Transverse colon (tissue), 4 donors: Measurements from ENCODE around the gene FKRP. TPM values are rescaled to one million over a fixed set of nuclear protein-coding genes. Genes with fewer than 3 reads are reported as not detected.

Experiments
- DNase-seq: peaks from one replicate; pipeline ENCODE4 v3.0.0-alpha.2; 2019
- H3K27ac ChIP-seq, 4 donors: fragments of 200-600 bp; sonication (generic); 2 replicates each; pipeline ENCODE4 v1.5.1; 2016 to 2018; ENCODE audit warnings: inconsistent platforms in 4 of 4
- H3K27me3 ChIP-seq: fragments of 200-600 bp; sonication (generic); 2 replicates; pipeline ENCODE4 v1.5.1; 2017; ENCODE audit warnings: inconsistent platforms
- H3K36me3 ChIP-seq, 4 donors: fragments of 200-600 bp; sonication (generic); 2 replicates each; pipeline ENCODE4 v1.5.1; 2017 to 2019; ENCODE audit warnings: inconsistent platforms in 4 of 4
- H3K4me1 ChIP-seq, 4 donors: fragments of 200-600 bp; sonication (generic); 2 replicates each; pipeline ENCODE4 v1.5.1; 2017 to 2020; ENCODE audit warnings: inconsistent platforms in 4 of 4
- H3K4me3 ChIP-seq, 4 donors: fragments of 200-600 bp; sonication (generic); 1 replicate in 1 of 4; 2 replicates in 3 of 4; pipeline versions ENCODE4 v1.5.1 to v1.6.1; 2017 to 2019; ENCODE audit warnings: inconsistent platforms in 4 of 4
- H3K9me3 ChIP-seq, 2 donors: fragments of 200-600 bp; sonication (generic); 2 replicates each; pipeline ENCODE4 v1.5.1; 2017 to 2019; ENCODE audit warnings: inconsistent platforms in 2 of 2
- EP300 ChIP-seq: sonication (generic); formaldehyde crosslinking; IDR thresholded peaks from one replicate; pipeline ENCODE4 v1.6.1; 2017; ENCODE audit warnings: antibody characterized with exemption, low read depth
- POLR2A ChIP-seq: fragments of 450-650 bp; IDR thresholded peaks from one replicate; pipeline ENCODE4 v1.6.1; 2016; ENCODE audit warnings: antibody characterized with exemption, mild to moderate bottlenecking, moderate library complexity
- POLR2AphosphoS5 ChIP-seq, 3 donors: sonication (generic); formaldehyde crosslinking; IDR thresholded peaks; one replicate each; pipeline ENCODE4 v1.6.1; 2016; ENCODE audit warnings: antibody characterized with exemption in 3 of 3
- WGBS, 2 donors: methylation state at CpG; one replicate each; pipeline ENCODE4 v1.1.5; 2018; ENCODE audit warnings: low coverage in 1 of 2; 5-methylcytosine and 5-hydroxymethylcytosine counted together
- in situ Hi-C, 4 donors: fragments of 200-750 bp; cut with MboI; loops; one replicate each; pipeline versions ENCODE4 v1.15.0 to v1.15.1; 2017; ENCODE audit warnings: low sequenced_read_pairs in 3 of 4, low pct_ligation_motif_present in 1 of 4, low pct_unique_long_range_greater_than_20kb in 1 of 4
- intact Hi-C: fragments of 100-400 bp; cut with DNase I; formaldehyde crosslinking; loops from one replicate; pipeline ENCODE4 v1.15.1; 2023; ENCODE audit warnings: low total_unique reads
- total RNA-seq, 4 donors: library from RNA; depleted of rRNA; stranded (reverse); fragments of >200 nt; gene quantifications; one replicate each; pipeline ENCODE4 v1.1.0, GENCODE V29; 2016
- TF ChIP-seq, protein P1 (sequence below), 5 experiments: fragments of 200-600 bp in 3 of 5; fragments of 450-650 bp in 2 of 5; sonication (generic) in 3 of 5; IDR thresholded peaks; 1 replicate in 2 of 5; 2 replicates in 3 of 5; pipeline ENCODE4 v1.5.1; 2016 to 2017; ENCODE audit warnings: antibody characterized with exemption in 5 of 5, inconsistent platforms in 3 of 5, mild to moderate bottlenecking in 2 of 5, moderate library complexity in 1 of 5

Gene FKRP
- total RNA-seq, 4 donors from 2014 or later: 9.7 to 16.1 (median 11.8) TPM

GRCh38 chr19:46731007-46731501 lies 14.8 kb upstream of the FKRP start:
- H3K4me3 ChIP-seq: no peak overlapping the region
- H3K9me3 ChIP-seq: no peaks in the 10 kb centered on the region
- intact Hi-C loops: no loop called here
- H3K36me3 ChIP-seq: peaks cover 0 to 46% (median 18%) of the 10 kb centered on the region in 4 donors
- in situ Hi-C loops: no loop called here
- WGBS, 2 donors: 75% methylated on average over 12 of the region's 14 CpGs; no CpG with 5 or more reads in 1 of the 2 donors
- no peak for DNase-seq
- TF ChIP-seq POLR2AphosphoS5 (IDR thresholded peaks at IDR 0.05): no peak
- TF ChIP-seq POLR2A: no peak
- TF ChIP-seq EP300: no peak
- TF ChIP-seq, protein P1, sequence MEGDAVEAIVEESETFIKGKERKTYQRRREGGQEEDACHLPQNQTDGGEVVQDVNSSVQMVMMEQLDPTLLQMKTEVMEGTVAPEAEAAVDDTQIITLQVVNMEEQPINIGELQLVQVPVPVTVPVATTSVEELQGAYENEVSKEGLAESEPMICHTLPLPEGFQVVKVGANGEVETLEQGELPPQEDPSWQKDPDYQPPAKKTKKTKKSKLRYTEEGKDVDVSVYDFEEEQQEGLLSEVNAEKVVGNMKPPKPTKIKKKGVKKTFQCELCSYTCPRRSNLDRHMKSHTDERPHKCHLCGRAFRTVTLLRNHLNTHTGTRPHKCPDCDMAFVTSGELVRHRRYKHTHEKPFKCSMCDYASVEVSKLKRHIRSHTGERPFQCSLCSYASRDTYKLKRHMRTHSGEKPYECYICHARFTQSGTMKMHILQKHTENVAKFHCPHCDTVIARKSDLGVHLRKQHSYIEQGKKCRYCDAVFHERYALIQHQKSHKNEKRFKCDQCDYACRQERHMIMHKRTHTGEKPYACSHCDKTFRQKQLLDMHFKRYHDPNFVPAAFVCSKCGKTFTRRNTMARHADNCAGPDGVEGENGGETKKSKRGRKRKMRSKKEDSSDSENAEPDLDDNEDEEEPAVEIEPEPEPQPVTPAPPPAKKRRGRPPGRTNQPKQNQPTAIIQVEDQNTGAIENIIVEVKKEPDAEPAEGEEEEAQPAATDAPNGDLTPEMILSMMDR (IDR thresholded peaks at IDR 0.05): no peak
- no peaks in the 10 kb centered on the region for H3K4me1 ChIP-seq
- no peak overlapping the region for H3K27ac ChIP-seq
- no peaks in the 10 kb centered on the region for H3K27me3 ChIP-seq

DNA sequence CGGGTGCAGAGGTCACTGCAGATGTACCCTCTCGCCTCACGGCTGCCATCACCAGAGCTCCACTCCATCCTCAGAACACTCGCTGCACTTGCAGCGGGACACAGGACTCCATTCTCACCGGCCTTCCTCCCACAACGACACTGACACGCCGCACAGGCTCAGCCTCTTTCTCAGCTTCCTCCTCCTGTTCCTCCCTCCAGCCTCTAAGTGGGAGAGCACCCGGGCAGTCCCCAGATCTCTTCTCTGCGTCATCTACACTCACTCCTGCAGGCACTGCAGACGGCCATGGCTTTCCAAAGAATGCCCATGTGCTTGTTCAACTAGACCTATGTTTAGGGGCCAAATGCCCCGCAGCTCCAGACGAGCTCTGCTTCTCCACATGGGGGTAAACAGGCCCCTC lies 14.3 kb upstream of the FKRP start:
- Histone ChIP-seq H3K27ac (no peak overlapping the region), H3K4me3 (no peak overlapping the region), H3K27me3 (no peaks in the 10 kb centered on the region), H3K36me3 (peaks cover 0 to 45% (median 17%) of the 10 kb centered on the region in 4 donors), H3K4me1 (no peaks in the 10 kb centered on the region), H3K9me3 (no peaks in the 10 kb centered on the region)
- intact Hi-C loops (no loop called here), in situ Hi-C loops (no loop called here)
- no peak for TF ChIP-seq EP300
- TF ChIP-seq POLR2A: no peak
- no peak for TF ChIP-seq POLR2AphosphoS5 (IDR thresholded peaks at IDR 0.05)
- TF ChIP-seq, protein P1 (IDR thresholded peaks at IDR 0.05): no peak
- 81% methylated on average over 14 of the region's 14 CpGs; no CpG with 5 or more reads in 1 of the 2 donors for WGBS, 2 donors
- no peak for DNase-seq

DNA sequence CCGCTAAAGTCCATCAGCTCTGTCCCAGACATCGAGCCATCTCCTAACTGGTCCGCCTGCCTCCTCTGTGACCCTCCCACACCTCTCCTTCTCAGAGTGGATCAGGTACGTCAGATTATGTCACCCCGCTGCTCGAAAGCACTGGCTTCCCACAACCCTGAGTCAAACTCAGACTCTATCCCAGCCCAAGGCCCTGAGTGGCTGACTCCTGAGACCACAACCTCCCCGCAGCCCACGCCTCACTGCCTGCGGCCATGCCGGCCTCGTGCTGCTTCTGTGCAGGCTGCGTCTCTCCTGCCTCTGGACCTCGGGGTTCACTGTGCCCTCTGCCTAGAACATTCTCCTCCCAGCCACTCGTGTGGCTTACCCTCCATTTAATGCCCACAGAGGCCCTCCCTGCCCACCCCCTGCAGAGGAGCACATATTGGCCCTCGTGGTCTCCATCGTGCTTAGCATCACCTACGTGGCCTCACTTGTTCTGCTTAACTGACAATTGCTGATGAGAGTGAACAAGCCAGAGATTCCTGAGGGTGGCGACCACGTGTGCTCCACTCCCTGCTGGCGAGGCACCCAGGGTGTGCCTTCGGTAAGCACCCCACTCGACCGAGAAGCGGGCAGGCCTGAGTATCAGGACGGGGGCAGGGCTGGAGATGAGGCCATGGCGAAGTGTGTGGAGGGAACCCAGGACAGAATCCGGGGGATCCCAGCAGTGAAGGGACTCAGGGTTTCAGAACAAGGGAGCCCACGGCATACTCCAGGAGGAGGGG lies 13.5 kb upstream of the FKRP start:
- H3K27ac ChIP-seq: no peak overlapping the region
- intact Hi-C loops (no loop called here), in situ Hi-C loops (no loop called here)
- H3K9me3 ChIP-seq: no peaks in the 10 kb centered on the region
- no peaks in the 10 kb centered on the region for H3K27me3 ChIP-seq
- TF ChIP-seq POLR2A (no peak), EP300 (no peak)
- TF ChIP-seq, protein P1 (IDR thresholded peaks at IDR 0.05): no peak
- H3K36me3 ChIP-seq: peaks cover 0 to 38% (median 13%) of the 10 kb centered on the region in 4 donors
- H3K4me1 ChIP-seq: no peaks in the 10 kb centered on the region
- DNase-seq: no peak
- 90% methylated on average over 28 of the region's 28 CpGs; no CpG with 5 or more reads in 1 of the 2 donors for WGBS, 2 donors
- no peak overlapping the region for H3K4me3 ChIP-seq

- TF ChIP-seq POLR2A (no peak), POLR2AphosphoS5 (IDR thresholded peaks at IDR 0.05) (peak in 1 of 3 donors; percentile 12)
- intact Hi-C loops (no loop called here), in situ Hi-C loops (no loop called here)
- no peak overlapping the region for H3K4me3 ChIP-seq
- H3K4me1 ChIP-seq: no peaks in the 10 kb centered on the region
- H3K9me3 ChIP-seq: no peaks in the 10 kb centered on the region
- DNase-seq: no peak
- H3K27ac ChIP-seq: peak overlapping the region in 2 of 4 donors; percentile 22 to 26
- H3K27me3 ChIP-seq: no peaks in the 10 kb centered on the region
- 84 to 88% methylated on average over 5 to 23 of the region's 23 CpGs for WGBS, 2 donors
- H3K36me3 ChIP-seq: peaks cover 0 to 38% (median 17%) of the 10 kb centered on the region in 4 donors
Measured at GRCh38 chr19:46732966-46733689, 12.7 kb upstream of the FKRP start.
